HCT116 (cell line): ENCODE data around the gene WASF2.

Experiments
- EGR1 ChIP-seq: IDR thresholded peaks from 2 replicates; pipeline ENCODE4 v1.6.1; 2012; ENCODE audit warnings: low read depth
- EZH2 ChIP-seq: fragments of 200-600 bp; sonication (generic); IDR thresholded peaks from 2 replicates; pipeline ENCODE4 v1.6.1; 2017; ENCODE audit warnings: antibody characterized with exemption, mixed run types
- FOSL1 ChIP-seq: IDR thresholded peaks from 2 replicates; pipeline ENCODE4 v1.6.1; 2012; ENCODE audit warnings: low read depth
- POLR2A ChIP-seq: IDR thresholded peaks from 2 replicates; pipeline ENCODE4 v1.7.0; 2011; ENCODE audit warnings: borderline replicate concordance; ENCODE audit not compliant: insufficient read depth, insufficient read length; ENCODE audit errors: extremely low read depth
- POLR2AphosphoS5 ChIP-seq: IDR thresholded peaks from 2 replicates; pipeline ENCODE4 v1.6.1; 2011; ENCODE audit warnings: mild to moderate bottlenecking, low read depth, low read length, moderate library complexity
- RAD21 ChIP-seq: IDR thresholded peaks from 2 replicates; pipeline ENCODE4 v1.6.1; 2012; ENCODE audit warnings: low read depth, mild to moderate bottlenecking
- SRF ChIP-seq: IDR thresholded peaks from 2 replicates; pipeline ENCODE4 v1.6.1; 2012; ENCODE audit warnings: low read depth
- YY1 ChIP-seq: IDR thresholded peaks from 2 replicates; pipeline ENCODE4 v1.6.1; 2011; ENCODE audit warnings: low read length, low read depth, moderate library complexity, mild to moderate bottlenecking; ENCODE audit not compliant: insufficient replicate concordance; ENCODE audit errors: extremely low read depth
- TF ChIP-seq, protein P1 (sequence below), 3 experiments: fragments of 200-600 bp in 1 of 3; sonication (generic) in 1 of 3; IDR thresholded peaks in 2 of 3; conservative IDR thresholded peaks in 1 of 3; 2 replicates each; pipeline ENCODE4 v1.5.1; 2012 to 2017; ENCODE audit warnings: low read depth in 2 of 3, low read length in 2 of 3, antibody characterized with exemption in 1 of 3, borderline replicate concordance in 1 of 3, control low read depth in 1 of 3, mild to moderate bottlenecking in 1 of 3, mixed read lengths in 1 of 3, mixed run types in 1 of 3, moderate library complexity in 1 of 3; ENCODE audit not compliant: insufficient read depth in 1 of 3
- TF ChIP-seq, protein P2 (sequence below): IDR thresholded peaks from 2 replicates; pipeline ENCODE4 v1.6.1; 2012
- TF ChIP-seq, protein P3 (sequence below): IDR thresholded peaks from 2 replicates; pipeline ENCODE4 v1.6.1; 2011; ENCODE audit warnings: mild to moderate bottlenecking, low read length, moderate library complexity; ENCODE audit not compliant: insufficient replicate concordance; ENCODE audit errors: extremely low read depth
- TF ChIP-seq, protein P4 (sequence below): IDR thresholded peaks from 2 replicates; pipeline ENCODE4 v1.6.1; 2012; ENCODE audit warnings: low read depth
- TF ChIP-seq, protein P5 (sequence below): IDR thresholded peaks from 2 replicates; pipeline ENCODE4 v1.6.1; 2012

DNA sequence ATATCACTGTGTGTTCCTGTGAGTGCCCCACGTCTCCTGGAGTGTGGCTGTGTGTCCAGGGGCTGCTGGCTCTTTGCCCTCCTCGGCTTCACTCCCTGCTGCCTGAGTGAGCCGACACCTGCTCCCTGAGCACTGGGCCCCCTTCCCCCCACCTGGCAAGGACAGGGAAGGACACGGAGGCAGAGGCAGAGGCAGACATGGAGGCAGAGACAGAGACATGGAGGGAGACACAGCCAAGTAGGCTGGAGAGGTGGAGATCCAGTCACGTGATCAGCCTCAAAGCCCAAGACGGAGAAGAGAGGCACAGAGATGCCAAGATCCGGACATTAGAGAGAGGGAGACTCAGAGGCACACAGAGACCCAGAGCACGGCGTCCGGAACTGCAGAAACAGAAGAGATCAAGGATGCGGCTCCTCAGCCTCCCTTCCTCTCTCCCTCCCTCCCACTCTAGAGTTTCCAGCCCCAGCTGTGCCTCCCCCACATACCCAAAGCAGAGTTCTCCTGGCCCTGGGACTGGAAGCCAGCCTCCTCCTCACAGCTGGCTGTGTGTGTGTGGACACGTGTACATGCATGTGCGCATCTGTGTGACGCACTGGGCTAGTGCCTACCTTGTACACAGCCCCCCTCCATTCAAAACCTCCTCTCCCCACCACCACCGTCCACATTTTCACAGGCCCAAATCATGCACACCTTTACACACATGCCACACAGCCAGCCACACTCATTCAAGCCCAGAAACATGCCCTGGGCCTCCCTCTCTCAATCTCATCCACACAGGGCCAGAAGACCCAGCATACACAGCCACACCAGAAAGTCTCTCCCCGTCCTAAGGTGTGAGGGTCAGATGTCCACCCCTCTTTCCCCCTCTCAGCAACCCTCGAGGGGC lies 39.1 kb upstream of the WASF2 start:
- TF ChIP-seq POLR2A (no peak), POLR2AphosphoS5 (peak; percentile 41), EGR1 (no peak), EZH2 (no peak), FOSL1 (no peak), SRF (no peak), YY1 (peak; percentile 20), RAD21 (no peak)
- TF ChIP-seq, protein P1, sequence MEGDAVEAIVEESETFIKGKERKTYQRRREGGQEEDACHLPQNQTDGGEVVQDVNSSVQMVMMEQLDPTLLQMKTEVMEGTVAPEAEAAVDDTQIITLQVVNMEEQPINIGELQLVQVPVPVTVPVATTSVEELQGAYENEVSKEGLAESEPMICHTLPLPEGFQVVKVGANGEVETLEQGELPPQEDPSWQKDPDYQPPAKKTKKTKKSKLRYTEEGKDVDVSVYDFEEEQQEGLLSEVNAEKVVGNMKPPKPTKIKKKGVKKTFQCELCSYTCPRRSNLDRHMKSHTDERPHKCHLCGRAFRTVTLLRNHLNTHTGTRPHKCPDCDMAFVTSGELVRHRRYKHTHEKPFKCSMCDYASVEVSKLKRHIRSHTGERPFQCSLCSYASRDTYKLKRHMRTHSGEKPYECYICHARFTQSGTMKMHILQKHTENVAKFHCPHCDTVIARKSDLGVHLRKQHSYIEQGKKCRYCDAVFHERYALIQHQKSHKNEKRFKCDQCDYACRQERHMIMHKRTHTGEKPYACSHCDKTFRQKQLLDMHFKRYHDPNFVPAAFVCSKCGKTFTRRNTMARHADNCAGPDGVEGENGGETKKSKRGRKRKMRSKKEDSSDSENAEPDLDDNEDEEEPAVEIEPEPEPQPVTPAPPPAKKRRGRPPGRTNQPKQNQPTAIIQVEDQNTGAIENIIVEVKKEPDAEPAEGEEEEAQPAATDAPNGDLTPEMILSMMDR (IDR thresholded peaks at IDR 0.05 in 2 of 3, conservative IDR thresholded peaks at IDR 0.05 in 1 of 3; ENCODE audit: borderline replicate concordance in 1 of 3, insufficient read depth in 1 of 3, low read depth in 2 of 3, low read length in 2 of 3) = no peak
- TF ChIP-seq, protein P2, sequence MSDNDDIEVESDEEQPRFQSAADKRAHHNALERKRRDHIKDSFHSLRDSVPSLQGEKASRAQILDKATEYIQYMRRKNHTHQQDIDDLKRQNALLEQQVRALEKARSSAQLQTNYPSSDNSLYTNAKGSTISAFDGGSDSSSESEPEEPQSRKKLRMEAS = no peak
- TF ChIP-seq, protein P3, sequence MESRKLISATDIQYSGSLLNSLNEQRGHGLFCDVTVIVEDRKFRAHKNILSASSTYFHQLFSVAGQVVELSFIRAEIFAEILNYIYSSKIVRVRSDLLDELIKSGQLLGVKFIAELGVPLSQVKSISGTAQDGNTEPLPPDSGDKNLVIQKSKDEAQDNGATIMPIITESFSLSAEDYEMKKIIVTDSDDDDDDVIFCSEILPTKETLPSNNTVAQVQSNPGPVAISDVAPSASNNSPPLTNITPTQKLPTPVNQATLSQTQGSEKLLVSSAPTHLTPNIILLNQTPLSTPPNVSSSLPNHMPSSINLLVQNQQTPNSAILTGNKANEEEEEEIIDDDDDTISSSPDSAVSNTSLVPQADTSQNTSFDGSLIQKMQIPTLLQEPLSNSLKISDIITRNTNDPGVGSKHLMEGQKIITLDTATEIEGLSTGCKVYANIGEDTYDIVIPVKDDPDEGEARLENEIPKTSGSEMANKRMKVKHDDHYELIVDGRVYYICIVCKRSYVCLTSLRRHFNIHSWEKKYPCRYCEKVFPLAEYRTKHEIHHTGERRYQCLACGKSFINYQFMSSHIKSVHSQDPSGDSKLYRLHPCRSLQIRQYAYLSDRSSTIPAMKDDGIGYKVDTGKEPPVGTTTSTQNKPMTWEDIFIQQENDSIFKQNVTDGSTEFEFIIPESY = no peak
- TF ChIP-seq, protein P4, sequence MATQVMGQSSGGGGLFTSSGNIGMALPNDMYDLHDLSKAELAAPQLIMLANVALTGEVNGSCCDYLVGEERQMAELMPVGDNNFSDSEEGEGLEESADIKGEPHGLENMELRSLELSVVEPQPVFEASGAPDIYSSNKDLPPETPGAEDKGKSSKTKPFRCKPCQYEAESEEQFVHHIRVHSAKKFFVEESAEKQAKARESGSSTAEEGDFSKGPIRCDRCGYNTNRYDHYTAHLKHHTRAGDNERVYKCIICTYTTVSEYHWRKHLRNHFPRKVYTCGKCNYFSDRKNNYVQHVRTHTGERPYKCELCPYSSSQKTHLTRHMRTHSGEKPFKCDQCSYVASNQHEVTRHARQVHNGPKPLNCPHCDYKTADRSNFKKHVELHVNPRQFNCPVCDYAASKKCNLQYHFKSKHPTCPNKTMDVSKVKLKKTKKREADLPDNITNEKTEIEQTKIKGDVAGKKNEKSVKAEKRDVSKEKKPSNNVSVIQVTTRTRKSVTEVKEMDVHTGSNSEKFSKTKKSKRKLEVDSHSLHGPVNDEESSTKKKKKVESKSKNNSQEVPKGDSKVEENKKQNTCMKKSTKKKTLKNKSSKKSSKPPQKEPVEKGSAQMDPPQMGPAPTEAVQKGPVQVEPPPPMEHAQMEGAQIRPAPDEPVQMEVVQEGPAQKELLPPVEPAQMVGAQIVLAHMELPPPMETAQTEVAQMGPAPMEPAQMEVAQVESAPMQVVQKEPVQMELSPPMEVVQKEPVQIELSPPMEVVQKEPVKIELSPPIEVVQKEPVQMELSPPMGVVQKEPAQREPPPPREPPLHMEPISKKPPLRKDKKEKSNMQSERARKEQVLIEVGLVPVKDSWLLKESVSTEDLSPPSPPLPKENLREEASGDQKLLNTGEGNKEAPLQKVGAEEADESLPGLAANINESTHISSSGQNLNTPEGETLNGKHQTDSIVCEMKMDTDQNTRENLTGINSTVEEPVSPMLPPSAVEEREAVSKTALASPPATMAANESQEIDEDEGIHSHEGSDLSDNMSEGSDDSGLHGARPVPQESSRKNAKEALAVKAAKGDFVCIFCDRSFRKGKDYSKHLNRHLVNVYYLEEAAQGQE = no peak
- TF ChIP-seq, protein P5, sequence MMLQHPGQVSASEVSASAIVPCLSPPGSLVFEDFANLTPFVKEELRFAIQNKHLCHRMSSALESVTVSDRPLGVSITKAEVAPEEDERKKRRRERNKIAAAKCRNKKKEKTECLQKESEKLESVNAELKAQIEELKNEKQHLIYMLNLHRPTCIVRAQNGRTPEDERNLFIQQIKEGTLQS = no peak
